GM21515 (cell line): ENCODE measurements around the gene SHKBP1.
"Not testable (repeated sequence)": the region's sequence is repeated elsewhere in the genome, so short reads cannot be mapped to it uniquely, and the experiment has no call there.

ENCODE experiments used
- ATAC-seq: cut with Tn5 transposase; IDR thresholded peaks from one replicate; pipeline ENCODE4 v1.9.1; 2021; ENCODE audit not compliant: unreplicated experiment

SHKBP1 gene

DNA sequence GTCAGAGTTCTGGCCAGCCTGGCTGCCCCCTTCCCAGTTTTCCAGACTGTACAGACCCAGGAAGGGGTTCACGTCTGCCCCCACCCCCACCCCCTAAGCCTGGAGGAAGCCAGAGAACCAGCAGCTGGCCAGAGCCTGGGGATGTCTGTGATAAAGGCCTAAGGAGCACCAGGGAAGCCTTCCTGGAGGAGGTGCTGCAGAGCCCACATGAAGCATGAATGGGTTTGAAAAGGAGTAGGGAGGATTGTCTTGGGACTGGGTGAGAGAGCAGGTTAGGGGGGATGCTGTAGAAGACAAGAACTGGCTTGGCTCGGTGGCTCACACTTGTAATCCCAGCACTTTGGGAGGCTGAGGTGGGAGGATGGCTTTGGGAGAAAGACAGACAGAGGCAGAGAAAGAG is 5.8 kb downstream of the SHKBP1 start:
- ATAC-seq = no peak

DNA sequence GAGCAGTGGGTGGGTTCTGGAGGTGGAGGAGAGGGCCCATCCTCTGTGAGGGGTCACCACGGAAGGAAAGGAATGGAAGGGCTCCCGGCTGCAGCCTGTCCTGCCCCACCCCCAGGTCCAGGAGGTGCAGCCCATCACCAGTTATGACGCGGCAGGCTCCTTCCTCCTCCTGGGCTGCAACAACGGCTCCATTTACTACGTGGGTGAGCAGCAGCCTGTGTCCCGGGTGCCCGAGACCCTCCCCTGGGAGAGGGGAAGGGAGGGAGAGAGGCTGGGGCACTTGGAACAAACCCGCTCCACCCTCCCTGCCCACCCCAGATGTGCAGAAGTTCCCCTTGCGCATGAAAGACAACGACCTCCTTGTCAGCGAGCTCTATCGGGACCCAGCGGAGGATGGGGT is 6.6 kb downstream of the SHKBP1 start:
- no peak for ATAC-seq

DNA sequence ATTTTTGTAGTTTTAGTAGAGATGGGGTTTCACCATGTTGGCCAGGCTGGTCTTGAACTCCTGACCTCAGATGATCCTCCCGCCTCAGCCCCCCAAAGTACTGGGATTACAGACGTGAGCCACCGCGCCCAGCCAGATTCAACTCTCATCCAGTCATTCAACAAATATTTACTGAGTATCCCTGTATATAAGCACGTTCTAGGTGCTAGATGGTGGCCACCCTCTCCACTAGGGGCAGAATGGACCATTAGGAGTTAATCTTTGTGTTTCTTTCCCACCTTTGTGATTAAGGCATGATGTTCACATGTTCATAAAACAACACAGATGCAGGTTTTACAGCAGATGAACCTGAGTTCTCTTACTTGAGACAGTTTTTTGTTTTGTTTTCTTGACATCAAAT is 7.3 kb downstream of the SHKBP1 start:
- ATAC-seq = no peak

DNA sequence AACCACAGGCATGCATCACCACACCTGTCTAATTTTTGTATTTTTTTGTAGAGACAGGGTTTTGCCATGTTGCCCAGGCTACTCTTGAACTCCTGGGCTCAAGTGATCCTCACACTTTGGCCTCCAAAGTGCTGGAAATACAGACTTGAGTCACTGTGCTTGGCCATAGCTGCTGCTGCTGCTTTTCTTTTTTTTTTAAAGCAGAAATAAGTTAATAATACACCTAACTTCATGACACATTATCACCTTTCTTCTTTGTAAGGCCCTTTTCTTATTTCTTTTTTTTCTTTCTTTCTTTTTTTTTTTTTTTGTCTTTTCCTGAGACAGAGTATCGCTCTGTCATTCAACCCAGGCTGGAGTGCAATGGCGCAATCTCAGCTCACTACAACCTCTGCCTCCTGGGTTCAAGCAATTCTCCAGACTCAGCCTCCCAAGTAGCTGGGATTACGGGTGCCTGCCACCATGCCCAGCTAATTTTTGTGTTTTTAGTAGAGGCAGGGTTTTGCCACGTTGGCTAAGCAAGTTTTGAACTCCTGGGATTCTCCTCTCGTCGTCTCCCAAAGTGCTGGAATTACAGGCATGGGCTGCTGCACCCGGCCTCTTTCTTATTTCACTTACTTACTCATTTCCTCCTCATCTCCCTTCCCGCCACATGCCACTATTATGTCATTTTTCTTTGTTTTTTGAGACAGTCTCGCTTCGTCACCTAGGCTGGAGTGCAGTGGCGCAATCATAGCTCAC is 8.7 kb downstream of the SHKBP1 start:
- ATAC-seq = no peak

DNA sequence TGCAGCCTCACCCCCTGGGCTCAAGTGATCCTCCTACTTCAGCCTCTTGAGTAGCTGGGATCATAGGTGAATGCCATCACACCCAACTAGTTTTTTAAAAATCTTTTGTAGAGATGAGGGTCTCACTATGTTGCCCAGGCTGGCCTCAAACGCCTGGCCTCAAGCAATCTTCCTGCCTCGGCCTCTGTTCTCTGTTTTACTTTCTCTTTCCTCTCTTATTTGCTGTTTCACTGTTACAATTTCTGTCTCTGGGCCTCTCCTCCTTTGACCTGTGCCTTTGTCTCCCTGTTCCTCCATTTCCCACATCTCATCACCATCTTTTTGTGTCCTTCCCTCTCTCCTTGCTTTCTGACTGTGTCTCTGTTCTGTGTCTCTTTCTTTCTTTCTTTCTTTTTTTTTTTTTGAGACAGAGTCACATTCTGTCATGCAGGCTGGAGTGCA is 9.3 kb downstream of the SHKBP1 start:
- no peak for ATAC-seq

DNA sequence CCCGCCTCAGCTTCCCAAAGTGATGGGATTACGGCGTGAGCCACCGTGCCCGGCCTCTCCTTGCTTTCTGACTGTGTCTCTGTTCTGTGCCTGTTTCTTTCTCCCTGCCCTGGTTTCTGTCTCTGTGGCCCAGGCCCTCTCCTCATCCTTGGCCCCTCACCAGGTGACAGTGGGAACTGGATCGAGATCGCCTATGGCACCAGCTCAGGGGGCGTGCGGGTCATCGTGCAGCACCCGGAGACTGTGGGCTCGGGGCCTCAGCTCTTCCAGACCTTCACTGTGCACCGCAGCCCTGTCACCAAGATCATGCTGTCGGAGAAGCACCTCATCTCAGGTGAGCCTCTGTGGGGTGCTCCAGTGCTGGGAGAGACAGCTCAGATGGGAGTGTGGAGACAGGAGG is 9.9 kb downstream of the SHKBP1 start:
- ATAC-seq = no peak

DNA sequence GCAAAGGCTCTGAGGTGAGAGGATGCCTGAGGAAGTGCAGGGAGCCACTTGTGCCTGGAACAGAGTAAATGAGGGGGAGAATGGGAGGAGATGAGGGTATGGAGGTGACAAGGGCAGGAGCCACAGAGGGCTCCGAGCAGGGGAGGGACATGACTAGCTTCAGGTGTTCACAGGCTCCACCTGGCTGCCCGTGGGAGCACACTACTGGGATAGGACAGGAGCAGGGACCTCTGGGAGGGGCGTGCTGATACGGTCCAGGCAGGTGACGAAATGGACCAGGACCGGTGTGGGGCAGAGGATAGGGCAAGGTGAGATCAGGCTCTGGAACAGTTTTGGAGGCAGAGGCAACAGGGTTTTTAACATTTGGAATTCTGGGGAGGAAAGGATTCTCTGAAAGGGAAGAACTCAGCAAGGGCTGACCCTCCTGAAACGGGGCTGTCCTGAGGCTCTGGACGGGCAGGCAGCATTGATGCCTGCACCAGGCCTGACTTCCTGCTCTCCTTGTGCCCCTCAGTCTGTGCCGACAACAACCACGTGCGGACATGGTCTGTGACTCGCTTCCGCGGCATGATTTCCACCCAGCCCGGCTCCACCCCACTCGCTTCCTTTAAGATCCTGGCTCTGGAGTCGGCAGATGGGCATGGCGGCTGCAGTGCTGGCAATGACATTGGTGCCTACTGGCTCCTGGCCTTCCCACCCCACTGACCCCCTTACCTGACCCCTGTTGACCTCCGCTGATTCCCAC is 11.6 kb downstream of the SHKBP1 start:
- ATAC-seq = no peak

DNA sequence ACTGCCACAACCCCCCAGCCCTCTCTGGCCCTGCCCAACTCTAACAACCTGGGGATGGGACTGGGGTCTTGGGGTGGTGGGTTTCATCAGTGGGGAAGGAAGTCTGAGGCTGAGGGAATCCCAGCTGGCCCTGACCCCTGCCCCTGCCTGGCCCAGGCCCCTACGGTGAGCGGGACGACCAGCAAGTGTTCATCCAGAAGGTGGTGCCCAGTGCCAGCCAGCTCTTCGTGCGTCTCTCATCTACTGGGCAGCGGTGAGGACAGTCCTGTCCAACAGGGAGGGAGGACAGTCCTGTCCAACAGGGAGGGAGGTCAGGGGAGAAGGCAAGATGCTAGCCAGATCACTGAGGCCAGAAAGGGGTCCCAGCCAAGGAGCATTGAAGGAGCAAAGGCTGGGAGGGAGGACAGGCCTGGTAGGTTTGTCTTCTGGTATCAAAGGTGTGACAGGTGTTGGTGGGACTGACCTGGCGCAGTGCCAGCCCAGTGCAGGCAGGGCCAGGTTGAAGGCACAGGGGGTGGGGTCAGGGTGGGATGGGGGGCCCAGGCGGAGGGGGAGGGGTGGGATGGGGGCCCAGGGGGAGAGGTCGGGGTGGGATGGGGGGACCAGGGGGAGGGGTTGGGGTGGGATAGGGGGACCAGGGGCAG is 12.4 kb downstream of the SHKBP1 start:
- no peak for ATAC-seq

DNA sequence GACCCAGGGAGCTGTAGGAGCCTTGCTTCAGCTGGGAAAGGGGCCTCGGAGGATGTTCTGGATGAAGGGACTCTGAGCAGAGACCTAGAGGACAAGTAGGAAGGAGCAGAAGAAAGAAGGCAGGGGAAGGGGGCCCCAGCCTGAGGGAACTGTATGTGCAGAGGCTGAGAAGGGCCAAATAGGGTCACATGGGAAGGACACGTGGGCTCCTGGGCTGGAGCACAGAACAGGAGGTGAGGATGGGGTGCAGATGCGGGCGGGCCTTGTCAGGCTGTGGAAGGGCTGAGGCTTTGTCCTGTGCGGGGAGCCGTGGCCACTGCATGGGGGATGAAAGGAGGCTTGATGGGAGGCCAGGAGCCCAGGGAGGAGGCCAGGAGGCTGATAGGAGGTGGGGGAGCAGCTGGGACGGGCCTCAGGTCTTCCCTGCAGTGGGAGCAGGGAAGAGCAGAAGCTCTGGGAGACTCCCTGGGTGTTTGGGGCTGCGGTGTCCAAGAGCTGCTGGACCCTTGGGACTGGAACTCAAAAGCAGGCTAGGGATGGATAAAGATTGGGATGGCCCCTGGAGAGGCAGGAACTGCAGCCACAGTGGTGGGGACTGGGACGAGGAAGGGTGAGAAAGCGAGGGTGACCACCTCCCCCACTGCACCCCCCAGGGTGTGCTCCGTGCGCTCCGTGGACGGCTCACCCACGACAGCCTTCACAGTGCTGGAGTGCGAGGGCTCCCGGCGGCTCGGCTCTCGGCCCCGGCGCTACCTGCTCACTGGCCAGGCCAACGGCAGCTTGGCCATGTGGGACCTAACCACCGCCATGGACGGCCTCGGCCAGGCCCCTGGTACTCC is 13.1 kb downstream of the SHKBP1 start:
- ATAC-seq = no peak

DNA sequence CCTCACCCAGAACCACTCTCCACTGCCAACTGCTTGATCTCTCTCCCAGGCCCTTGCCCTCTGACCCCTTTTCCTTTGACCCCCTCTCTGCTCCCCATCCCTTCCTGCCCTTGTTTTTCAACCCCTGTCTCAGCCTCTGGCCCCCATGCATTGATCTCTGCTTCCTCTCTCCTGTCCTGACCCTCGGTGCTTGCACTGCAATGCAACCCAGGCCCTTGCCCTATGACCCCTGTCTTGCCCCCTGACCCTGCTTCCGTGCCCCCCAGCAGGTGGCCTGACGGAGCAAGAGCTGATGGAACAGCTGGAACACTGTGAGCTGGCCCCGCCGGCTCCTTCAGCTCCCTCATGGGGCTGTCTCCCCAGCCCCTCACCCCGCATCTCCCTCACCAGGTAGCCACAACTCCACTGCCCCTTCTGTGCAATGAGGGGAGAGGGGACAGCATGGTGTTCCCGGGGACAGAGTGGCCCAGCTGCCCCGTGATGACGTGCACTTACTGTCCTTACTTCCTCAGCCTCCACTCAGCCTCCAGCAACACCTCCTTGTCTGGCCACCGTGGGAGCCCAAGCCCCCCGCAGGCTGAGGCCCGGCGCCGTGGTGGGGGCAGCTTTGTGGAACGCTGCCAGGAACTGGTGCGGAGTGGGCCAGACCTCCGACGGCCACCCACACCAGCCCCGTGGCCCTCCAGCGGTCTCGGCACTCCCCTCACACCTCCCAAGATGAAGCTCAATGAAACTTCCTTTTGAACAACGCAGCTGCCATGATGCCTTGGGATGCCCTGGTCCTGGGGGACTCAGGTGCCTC is 14.0 kb downstream of the SHKBP1 start:
- ATAC-seq = no peak

DNA sequence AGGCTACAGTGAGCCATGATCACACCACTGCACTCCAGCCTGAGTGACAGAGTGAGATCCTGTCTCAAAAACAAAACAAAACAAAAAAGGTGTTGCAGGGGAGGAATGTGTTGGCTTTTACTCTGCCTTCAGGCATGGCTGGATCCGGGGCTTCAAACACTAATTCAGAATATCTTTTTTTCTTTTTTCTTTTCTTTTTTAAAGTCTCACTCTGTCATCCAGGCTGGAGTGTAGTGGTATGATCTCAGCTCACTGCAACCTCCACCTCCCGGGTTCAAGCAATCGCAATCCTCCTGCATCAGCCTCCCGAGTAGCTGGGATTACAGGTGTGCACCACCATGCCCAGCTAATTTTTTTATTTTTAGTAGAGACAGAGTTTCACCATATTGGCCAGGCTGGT is 15.1 kb downstream of the SHKBP1 start:
- not testable (repeated sequence) for ATAC-seq

DNA sequence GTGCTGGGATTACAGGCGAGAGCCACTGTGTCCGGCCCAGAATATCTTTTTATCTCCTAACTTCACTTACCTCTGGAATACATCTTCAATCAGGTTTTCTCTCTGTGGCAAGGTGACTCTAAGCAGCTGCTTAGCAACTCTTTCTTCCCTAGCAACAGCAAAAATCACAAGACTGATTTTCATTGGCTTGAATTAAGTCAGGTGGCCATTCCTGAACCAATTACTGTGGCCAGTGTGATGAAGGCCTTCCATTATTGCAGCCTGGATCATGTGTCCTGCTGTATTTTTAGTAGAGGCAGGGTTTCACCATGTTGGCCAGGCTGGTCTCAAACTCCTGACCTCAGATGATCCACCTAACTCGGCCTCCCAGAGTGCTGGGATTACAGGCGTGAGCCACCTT is 15.5 kb downstream of the SHKBP1 start:
- ATAC-seq = peak; percentile 60

DNA sequence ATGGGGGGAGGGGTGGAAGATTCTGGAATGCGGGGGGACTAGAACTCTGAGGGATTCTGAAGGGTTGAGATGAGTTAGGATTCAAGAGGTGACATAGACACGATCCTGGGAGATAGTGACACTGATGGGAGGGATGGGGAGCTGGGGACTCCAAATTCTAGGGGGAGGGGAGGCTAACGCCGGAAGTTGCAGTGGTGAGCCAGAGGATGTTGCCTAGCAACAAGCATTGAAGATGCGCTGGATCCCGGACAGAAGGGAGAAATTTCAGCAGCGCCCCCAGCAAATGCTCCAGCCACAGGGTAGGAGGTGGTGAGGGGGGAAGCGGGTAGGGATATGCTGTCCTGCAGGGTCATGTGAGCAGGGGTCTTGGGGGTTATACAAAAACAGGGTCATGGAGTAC is 17.6 kb downstream of the SHKBP1 start:
- ATAC-seq = no peak

DNA sequence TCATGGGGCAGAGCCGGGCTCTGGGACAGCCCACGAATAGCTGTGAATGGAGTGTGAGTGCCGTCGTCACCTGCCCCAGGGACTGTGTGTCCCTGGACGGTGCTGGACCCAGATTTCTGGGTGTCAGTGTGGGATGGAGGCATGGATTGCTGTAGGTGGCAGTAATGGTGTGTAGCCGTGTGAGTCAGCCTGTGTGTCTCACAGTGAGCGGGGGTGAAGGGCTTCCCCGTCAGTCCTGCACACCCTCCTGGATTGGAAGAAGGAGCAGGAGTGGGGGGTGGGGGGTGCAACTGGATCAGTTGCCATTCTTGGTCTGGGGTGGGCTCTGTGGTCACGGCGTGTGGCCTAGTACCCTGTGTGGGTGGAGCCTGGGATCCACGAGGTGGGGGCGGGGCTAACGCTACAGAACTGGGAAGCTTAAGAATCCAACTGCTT is 18.0 kb downstream of the SHKBP1 start:
- ATAC-seq = no peak

DNA sequence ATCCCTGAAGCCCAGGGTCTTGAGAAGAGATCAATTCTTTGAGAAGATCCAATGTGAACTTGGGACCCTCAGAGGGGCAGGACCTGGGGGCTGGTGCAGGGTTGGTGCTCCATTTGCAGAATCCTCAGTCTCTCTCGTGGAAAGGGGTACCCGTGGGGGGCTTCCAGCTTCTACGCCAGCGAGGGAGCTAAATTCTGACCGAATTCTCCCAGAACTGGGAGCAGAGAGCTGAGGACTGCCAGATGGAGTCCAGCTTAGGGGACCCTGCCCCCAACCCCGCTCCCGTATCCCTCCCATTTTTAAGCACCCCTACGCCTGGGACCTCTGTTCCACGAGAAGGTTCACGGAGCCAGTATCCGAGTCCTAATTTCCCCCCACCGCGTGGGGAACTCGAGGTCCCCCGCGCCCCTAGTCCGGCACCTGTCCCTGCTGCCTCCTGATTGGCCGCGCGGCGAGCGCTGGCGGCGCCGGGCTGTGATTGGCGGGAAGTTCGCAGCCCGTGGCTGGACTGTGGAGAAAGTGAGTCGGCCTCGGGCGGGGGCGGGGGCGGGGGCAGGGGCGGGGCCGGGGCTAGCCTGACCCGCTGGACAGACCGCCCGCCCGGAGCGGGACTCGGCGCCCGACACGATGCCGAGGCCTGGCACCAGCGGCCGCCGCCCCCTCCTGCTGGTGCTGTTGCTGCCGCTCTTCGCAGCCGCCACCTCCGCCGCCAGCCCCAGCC is 20.1 kb downstream of the SHKBP1 start:
- ATAC-seq = no peak

DNA sequence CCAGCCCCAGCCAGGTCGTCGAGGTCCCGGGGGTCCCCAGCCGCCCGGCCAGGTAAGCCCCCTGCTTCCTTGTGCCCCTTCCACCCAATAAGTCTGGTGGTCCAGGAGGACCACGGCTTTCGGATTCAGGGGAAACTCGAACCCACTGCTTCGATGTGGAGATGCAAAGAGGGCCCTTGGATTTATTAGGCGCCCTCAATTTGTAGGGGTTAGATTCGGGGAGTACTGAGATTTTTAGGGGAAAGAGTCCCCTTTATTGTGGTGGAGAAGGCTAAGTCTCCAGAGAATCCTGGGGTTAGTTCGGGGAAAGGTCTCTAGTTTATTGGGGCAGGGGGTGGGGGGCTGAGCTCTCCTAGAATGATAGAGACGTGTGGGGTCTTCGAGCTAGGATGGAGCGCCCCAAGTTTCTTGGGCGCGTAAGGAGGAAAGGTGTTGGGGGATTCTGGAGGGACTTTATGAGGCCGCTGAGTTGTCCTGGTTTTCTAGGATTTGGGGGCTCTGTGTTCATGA is 20.7 kb downstream of the SHKBP1 start:
- ATAC-seq = no peak

DNA sequence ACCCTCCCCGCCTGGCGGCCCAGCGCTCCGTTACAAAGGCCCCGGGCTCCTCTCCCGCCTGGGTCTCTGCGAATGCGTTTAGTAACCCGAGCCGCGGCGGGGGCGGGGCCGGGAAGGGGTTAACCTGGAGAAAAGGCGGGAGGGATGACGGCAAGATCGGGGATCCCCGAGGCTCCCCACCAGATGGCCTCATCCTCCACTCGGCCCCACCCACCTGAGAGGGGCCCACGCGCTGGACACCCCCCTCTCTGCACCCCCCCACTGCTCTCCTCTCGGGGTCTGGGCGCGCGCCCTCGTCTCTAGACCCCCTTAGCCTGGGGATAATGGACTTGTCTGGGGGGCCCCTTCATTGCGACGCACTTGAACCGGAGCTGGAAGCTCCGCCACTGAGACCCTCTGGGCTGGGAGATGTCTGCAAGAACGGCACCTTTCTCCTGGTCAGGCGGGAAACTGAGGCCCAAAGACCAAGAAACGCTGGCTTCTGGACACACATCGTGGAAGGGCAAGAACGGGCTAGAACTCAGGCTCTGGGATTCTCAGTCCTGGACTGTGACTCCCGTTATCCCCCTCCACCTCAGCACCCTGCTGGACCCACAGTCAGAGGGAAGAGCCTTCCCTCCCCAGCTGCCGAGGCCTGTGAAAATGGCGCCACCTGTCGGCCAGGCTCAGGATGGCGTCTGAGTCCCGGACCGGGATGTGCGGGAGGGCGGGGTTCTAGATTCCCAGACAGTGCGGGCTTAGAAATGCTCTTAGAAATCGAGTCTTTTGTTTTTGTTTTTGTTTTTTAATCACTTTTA is 21.6 kb downstream of the SHKBP1 start:
- no peak for ATAC-seq

DNA sequence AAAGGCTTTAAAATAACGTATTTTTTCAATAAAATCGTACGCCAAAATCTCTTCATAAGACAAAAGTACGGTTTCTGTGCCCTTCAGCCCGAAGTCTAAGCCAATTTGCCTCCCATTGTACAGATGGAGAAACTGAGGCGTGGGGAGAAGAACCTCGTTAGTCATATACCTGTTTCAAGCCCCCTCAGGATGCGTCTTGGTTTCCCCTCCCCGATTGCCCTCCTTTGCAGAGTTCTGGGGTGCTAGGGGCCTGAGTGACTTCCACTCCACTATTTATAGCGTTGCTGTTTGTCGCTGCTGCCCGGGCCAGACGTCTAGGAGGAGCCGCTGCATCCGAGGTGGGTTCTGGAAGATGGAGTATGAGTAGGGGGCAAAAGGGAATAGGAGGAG is 22.2 kb downstream of the SHKBP1 start:
- no peak for ATAC-seq
